HG03558 (cell line): Measurements from ENCODE around the gene NF2.

ENCODE experiments used
- ATAC-seq: cut with Tn5 transposase; IDR thresholded peaks from one replicate; pipeline ENCODE4 v1.9.1; 2021; ENCODE audit warnings: moderate number of reproducible peaks; ENCODE audit not compliant: unreplicated experiment; ENCODE audit errors: extremely low read depth

Gene NF2

GRCh38 chr22:29737251-29738117 is 134.1 kb downstream of the NF2 start:
- no peak for ATAC-seq

- ATAC-seq: no peak
These were observed 134.8 kb downstream of the NF2 start for GRCh38 chr22:29738118-29738815.

DNA sequence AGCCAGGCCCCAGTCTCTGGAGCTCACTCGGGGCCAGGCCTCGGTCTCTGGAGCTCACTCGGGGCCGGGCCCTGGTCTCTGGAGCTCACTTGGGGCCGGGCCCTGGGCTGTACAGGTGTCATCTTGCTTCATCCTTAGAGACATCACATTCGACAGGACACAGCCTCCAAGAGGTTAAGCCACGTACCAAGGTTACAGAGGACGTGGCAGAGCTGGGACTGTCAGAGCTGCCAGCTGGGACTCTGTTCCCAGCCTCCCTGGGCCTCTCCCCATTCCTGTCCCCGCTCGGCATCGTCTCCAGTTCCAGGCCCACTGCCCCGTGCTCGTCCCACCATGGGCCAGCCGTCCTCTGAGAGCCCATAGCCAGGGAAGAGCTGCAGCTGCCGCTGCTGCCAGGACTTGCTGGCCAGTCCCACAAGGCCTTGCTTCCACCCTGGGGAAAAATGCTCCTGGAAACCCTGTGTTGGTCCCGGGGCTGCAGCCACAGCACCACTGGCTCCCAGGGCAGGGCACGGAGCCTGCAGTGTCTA is 136.0 kb downstream of the NF2 start:
- ATAC-seq: no peak

DNA sequence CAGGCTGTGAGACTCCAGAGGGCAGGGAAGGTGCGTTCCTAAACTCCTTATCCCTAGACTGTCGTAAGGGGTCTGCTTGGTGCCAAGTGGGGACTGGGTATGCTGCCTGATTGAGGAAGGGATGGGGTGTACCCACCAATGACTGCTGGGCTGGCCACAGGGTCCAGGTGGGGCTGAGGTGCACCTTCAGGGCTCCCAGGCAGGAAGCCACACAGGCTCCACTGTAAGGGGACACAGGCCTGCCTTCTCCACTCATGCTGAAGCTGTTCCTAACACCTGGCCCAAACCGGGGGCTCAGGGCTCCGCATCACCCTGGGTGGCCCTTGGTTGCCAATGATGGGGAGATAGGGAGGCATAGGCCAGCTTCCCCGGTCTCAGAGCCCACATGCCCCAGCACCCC is 136.8 kb downstream of the NF2 start:
- ATAC-seq: no peak

DNA sequence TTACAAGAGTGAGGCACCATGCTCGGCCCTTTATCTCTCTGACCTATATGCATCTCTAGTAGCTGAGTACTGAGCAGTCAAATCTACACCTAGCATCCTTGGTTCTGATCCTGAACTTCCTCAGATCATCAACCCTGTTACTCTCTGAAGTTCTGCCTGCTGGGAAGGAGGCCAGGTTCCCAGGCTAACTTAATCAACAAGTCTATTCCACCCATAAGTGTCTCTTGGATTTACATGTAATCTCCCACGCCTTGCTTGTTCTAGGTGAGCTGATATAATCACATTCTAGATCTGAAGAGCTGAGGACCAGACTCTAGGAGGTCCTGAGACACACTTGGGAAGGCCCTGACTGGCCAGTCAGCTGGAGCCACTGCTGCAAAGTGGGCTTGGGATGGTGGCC is 138.5 kb downstream of the NF2 start:
- ATAC-seq: no peak

GRCh38 chr22:29742326-29742725 is 138.9 kb downstream of the NF2 start:
- ATAC-seq: no peak

- ATAC-seq: no peak
These were observed 141.5 kb downstream of the NF2 start for GRCh38 chr22:29744902-29745301.

GRCh38 chr22:29747832-29748231 is 144.4 kb downstream of the NF2 start:
- ATAC-seq: no peak
